Peyer's patch (tissue), 4 donors: Measurements from ENCODE around the gene ITGA7. TPM values are rescaled to one million over a fixed set of nuclear protein-coding genes. Genes with fewer than 3 reads are reported as not detected.

Experiments used
- DNase-seq, 3 donors: peaks; one replicate each; pipeline ENCODE4 v3.0.0-alpha.2; 2017 to 2019
- H3K27ac ChIP-seq, 4 donors: fragments of 200-600 bp; sonication (generic); one replicate each; pipeline ENCODE4 v1.5.1; 2016 to 2019
- H3K27me3 ChIP-seq, 2 donors: fragments of 200-600 bp; sonication (generic); one replicate each; pipeline ENCODE4 v1.5.1; 2019
- H3K36me3 ChIP-seq, 3 donors: fragments of 200-600 bp; sonication (generic); one replicate each; pipeline ENCODE4 v1.5.1; 2016 to 2019
- H3K4me1 ChIP-seq, 4 donors: fragments of 200-600 bp; sonication (generic); one replicate each; pipeline ENCODE4 v1.5.1; 2016 to 2019
- H3K4me3 ChIP-seq, 4 donors: fragments of 200-600 bp; sonication (generic); 1 replicate in 3 of 4; 2 replicates in 1 of 4; pipeline ENCODE4 v1.5.1; 2016 to 2019; ENCODE audit warnings: mild to moderate bottlenecking in 1 of 4
- H3K9me3 ChIP-seq, 4 donors: fragments of 200-600 bp; sonication (generic); one replicate each; pipeline ENCODE4 v1.5.1; 2016 to 2019; ENCODE audit warnings: mild to moderate bottlenecking in 1 of 4
- POLR2A ChIP-seq, 2 donors: fragments of 450-650 bp; IDR thresholded peaks; one replicate each; pipeline ENCODE4 v1.5.1; 2017; ENCODE audit warnings: antibody characterized with exemption in 2 of 2, mild to moderate bottlenecking in 2 of 2, moderate library complexity in 2 of 2
- total RNA-seq, 4 donors: library from RNA; depleted of rRNA; stranded (reverse); fragments of >200 nt; gene quantifications; one replicate each; pipeline ENCODE4 v1.1.0, GENCODE V29; 2016
- TF ChIP-seq, protein P1 (sequence below), 6 experiments: fragments of 450-650 bp in 4 of 6; fragments of 200-600 bp in 2 of 6; sonication (generic) in 1 of 6; IDR thresholded peaks; one replicate each; pipeline ENCODE4 v1.5.1; 2017 to 2019; ENCODE audit warnings: antibody characterized with exemption in 6 of 6, mild to moderate bottlenecking in 3 of 6, moderate library complexity in 1 of 6

Gene ITGA7
- total RNA-seq, 4 donors from 2014 or later: 13.1 to 29.0 (median 27.0) TPM

DNA sequence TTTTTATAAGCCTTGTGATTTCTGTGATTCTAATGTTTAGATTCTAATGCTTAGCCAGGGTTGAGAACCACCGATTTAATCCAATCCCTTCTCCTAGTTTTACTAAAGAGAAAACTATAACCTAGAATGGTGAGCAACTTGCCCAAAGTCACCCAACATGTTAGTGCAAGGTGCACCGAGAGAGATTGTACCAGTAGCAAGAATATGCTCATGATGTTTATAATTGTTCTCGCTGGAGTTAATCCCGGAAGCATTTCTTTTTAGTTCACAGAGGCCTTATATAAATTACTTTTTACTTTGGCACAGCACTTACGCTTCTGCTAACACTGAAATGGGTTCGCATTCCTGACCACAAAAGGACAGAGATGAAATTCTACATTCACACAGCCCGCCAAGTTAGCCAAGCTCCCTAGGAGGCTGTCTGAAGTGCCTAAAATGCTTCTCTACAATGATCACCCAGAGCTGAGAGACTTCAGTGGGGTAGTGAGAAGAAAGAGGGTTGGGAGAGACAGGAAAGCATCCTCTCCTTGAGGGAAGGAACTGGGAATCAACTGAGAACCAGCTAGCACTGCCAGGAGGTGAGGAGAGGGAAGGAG lies 7.6 kb upstream of the ITGA7 start:
- Histone ChIP-seq H3K4me3 (peak overlapping the region; percentile 68 to 87 (median 72)), H3K36me3 (no peaks in the 10 kb centered on the region), H3K9me3 (no peaks in the 10 kb centered on the region), H3K27me3 (no peaks in the 10 kb centered on the region), H3K4me1 (peaks cover 7 to 46% (median 11%) of the 10 kb centered on the region in 4 donors), H3K27ac (peak overlapping the region; percentile 90 to 99 (median 95))
- TF ChIP-seq, protein P1, sequence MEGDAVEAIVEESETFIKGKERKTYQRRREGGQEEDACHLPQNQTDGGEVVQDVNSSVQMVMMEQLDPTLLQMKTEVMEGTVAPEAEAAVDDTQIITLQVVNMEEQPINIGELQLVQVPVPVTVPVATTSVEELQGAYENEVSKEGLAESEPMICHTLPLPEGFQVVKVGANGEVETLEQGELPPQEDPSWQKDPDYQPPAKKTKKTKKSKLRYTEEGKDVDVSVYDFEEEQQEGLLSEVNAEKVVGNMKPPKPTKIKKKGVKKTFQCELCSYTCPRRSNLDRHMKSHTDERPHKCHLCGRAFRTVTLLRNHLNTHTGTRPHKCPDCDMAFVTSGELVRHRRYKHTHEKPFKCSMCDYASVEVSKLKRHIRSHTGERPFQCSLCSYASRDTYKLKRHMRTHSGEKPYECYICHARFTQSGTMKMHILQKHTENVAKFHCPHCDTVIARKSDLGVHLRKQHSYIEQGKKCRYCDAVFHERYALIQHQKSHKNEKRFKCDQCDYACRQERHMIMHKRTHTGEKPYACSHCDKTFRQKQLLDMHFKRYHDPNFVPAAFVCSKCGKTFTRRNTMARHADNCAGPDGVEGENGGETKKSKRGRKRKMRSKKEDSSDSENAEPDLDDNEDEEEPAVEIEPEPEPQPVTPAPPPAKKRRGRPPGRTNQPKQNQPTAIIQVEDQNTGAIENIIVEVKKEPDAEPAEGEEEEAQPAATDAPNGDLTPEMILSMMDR (IDR thresholded peaks at IDR 0.05): no peak
- TF ChIP-seq POLR2A (IDR thresholded peaks at IDR 0.05): no peak
- no peak for DNase-seq

DNA sequence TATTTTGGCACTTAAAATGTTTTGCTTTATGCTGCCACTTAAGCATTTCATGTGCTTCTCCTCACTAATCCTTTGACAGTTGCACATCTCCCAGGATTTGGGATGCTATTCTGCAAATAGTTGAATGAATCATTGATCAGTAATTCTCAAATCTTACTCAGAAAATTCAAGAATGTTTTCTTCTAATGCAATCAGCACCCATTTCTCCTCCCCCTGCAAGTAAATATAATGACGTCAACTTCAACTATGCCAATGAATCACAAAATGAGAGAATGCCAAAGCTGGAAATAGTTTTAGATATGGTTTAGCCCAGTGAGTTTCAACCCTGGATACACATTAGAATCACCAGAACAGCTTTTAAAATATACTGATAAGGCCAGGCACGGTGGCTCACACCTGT lies 6.0 kb upstream of the ITGA7 start:
- DNase-seq: no peak

DNA sequence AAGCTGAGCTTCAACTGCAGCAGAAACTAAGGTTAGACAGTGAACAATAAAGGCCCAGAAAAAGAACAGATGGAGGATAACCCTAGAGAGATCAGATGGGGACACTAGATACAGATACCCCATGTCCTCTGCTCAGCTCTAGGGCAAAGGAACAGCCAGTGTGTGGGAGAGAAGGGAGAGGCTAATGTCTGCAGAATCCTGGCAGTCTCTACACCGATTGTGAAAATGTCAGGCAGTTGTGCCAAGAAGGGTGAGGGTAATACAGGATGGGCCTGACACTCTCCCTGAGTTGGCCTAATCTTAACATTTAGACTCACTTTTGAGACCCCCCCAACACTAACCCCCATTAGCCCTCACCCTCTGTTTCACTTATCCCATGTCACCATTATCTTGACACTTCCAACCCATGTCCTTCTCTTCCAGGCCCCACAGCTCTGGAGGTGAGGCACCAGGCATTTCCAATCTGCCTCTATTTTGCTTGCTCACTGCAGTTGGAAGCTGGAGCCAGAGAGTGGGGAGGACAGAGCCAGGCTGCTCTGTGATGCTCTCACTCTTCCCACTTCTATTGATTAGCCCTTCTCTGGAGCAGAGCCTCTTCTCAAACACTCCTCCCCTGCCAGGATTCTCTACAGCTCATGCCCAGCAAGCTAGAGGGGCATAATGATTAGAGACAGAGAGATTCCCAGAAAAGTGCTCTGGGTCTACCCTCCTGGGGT lies 5.2 kb upstream of the ITGA7 start:
- Histone ChIP-seq H3K27me3 (no peaks in the 10 kb centered on the region), H3K4me3 (no peak overlapping the region), H3K4me1 (peaks cover 0 to 35% (median 8%) of the 10 kb centered on the region in 4 donors), H3K9me3 (no peaks in the 10 kb centered on the region), H3K27ac (peak overlapping the region in 2 of 4 donors; percentile 5 to 52), H3K36me3 (no peaks in the 10 kb centered on the region)
- TF ChIP-seq POLR2A (IDR thresholded peaks at IDR 0.05): no peak
- TF ChIP-seq, protein P1 (IDR thresholded peaks at IDR 0.05): no peak
- no peak for DNase-seq

More for the DNA sequence above, 6.0 kb upstream of the ITGA7 start:
- TF ChIP-seq POLR2A (IDR thresholded peaks at IDR 0.05): no peak
- TF ChIP-seq, protein P1 (IDR thresholded peaks at IDR 0.05): no peak
- Histone ChIP-seq H3K27me3 (no peaks in the 10 kb centered on the region), H3K9me3 (no peaks in the 10 kb centered on the region), H3K4me1 (peaks cover 0 to 35% (median 8%) of the 10 kb centered on the region in 4 donors), H3K4me3 (no peak overlapping the region), H3K27ac (peak overlapping the region in 1 of 4 donors; percentile 52), H3K36me3 (no peaks in the 10 kb centered on the region)

DNA sequence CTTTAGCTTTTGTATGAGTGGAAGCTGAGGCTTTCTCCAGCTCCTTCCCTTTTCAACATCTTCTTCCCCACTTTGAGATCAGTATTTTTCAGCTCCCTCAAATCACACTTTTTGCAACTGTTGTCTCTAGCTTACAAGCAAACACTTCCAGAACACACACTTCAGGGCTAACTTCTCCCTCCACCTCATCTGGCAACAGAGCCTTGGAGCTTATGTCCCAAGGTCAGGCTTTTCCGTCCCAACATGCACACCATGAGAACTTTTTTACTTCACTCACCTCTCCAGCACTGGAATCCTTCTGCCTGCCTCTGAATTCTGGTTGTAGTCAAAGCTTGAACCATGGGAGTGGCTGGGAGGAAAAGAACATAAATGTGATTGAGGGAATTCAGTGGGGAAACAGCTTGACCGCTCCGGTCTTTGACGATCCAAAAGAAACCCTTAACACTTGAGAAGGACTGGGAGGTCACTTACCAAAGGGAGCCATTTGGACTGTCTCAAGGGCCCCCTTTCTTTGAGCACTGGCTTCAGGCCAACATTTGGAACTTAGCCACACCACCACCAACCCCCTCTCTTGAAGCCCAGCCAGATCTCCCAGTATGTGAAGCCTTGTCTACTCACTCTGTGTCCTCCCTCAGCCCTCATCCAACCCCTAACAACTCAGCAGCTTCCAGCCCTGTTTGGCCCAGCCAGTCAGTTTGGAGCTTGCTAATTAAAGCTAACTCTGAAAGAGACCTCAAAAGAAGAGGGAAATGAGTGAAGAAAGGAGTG lies 4.3 kb upstream of the ITGA7 start:
- H3K9me3 ChIP-seq: no peaks in the 10 kb centered on the region
- peaks cover 0 to 34% (median 9%) of the 10 kb centered on the region in 4 donors for H3K4me1 ChIP-seq
- no peaks in the 10 kb centered on the region for H3K36me3 ChIP-seq
- TF ChIP-seq, protein P1 (IDR thresholded peaks at IDR 0.05): no peak
- no peak for DNase-seq
- no peak overlapping the region for H3K4me3 ChIP-seq
- peak overlapping the region in 2 of 4 donors; percentile 5 to 52 for H3K27ac ChIP-seq
- H3K27me3 ChIP-seq: no peaks in the 10 kb centered on the region

DNA sequence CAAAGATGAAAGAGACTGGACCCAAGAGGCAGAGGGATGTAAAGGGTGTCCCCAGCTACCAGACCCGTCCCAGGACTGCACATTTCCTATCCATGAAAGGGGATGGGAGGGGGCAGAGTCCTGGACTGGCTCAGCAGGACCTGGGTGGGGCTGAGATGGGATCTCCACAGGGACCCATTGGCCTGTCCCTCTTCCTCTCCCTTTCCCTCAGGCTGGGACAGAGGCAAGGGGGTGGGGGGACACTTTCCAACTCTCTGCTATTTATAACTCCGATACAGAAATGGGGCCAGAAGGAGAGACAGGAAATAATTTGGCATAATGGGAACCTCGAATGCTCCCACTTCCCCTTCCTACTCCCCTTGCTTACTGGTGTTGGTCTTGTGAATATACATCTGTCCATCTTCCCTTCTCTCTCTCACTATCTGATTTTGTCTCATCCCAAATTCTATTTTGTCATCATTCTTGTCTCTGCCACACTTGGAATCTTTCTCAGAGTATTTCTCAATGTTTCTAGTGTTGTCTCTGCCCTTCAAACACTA lies 1.1 kb upstream of the ITGA7 start:
- Histone ChIP-seq H3K4me3 (no peak overlapping the region), H3K27ac (peak overlapping the region in 1 of 4 donors; percentile 63), H3K36me3 (no peaks in the 10 kb centered on the region), H3K4me1 (peaks cover 0 to 20% (median 6%) of the 10 kb centered on the region in 4 donors), H3K9me3 (no peaks in the 10 kb centered on the region), H3K27me3 (no peaks in the 10 kb centered on the region)
- DNase-seq: no peak
- TF ChIP-seq, protein P1 (IDR thresholded peaks at IDR 0.05): no peak
- no peak for TF ChIP-seq POLR2A (IDR thresholded peaks at IDR 0.05)
